Measurements from ENCODE around the gene GNB4. TPM values are rescaled to one million over a fixed set of nuclear protein-coding genes. Genes with fewer than 3 reads are reported as not detected.

GNB4 gene
- total and polyA plus RNA-seq, 8 donors = 0.97 to 14.3 (median 1.6) TPM

DNA sequence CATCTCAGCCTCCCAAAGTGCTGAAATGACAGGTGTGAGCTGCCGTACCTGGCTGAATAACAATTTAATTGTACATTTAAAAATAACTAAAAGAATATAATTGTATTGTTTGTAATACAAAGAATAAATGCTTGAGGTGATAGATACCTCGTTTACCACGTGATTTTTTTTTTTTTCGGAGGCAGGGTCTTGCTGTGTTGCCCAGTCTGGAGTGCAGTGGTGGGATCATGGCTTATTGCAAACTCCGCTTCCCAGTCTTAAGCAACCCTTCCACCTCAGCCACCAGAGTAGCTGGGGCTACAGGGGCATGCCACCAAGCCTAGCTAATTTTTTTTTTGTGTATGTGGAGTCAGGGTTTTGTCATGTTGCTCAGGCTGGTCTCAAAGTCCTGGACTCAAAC, 87.9 kb downstream of the GNB4 start:
- DNase-seq (no peak), ATAC-seq (no peak), FAIRE-seq (no peak)
- TF ChIP-seq, protein P1, sequence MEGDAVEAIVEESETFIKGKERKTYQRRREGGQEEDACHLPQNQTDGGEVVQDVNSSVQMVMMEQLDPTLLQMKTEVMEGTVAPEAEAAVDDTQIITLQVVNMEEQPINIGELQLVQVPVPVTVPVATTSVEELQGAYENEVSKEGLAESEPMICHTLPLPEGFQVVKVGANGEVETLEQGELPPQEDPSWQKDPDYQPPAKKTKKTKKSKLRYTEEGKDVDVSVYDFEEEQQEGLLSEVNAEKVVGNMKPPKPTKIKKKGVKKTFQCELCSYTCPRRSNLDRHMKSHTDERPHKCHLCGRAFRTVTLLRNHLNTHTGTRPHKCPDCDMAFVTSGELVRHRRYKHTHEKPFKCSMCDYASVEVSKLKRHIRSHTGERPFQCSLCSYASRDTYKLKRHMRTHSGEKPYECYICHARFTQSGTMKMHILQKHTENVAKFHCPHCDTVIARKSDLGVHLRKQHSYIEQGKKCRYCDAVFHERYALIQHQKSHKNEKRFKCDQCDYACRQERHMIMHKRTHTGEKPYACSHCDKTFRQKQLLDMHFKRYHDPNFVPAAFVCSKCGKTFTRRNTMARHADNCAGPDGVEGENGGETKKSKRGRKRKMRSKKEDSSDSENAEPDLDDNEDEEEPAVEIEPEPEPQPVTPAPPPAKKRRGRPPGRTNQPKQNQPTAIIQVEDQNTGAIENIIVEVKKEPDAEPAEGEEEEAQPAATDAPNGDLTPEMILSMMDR (IDR thresholded peaks at IDR 0.05) = no peak
- Histone ChIP-seq H3K9me3 (no peaks in the 10 kb centered on the region), H3K36me3 (peaks cover 0 to 69% (median 13%) of the 10 kb centered on the region in 3 donors), H3K27me3 (no peaks in the 10 kb centered on the region), H3K27ac (no peak overlapping the region), H3K4me1 (no peaks in the 10 kb centered on the region), H3K4me3 (no peak overlapping the region)
- intact Hi-C loops (cut with DNase I) = no loop called here
- WGBS, 2 donors = 92 to 94% methylated on average over 5 of the region's 5 CpGs

DNA sequence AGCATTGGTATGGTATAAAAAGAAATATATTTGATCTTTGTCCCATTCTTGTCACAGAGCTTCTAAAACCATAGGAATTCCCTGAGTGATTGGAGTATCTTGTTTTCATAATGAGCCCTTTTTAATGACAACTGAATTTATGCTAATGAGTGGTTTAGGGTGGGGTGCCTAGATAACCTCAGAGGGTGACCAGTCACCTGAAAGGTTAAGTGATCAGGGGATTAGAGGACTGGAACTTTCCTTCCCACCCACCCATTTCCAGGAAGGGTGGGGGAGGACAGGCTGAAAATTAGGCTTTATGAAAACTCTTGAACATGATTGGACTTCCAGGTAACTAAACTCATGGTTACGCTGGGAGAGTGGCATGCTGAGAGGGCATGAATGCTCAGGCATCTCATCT, 95.3 kb downstream of the GNB4 start:
- H3K27me3 ChIP-seq = no peaks in the 10 kb centered on the region
- no peak overlapping the region for H3K4me3 ChIP-seq
- no peak overlapping the region for H3K27ac ChIP-seq
- 94 to 96% methylated on average over 1 of the region's 1 CpG for WGBS, 2 donors
- no peak for DNase-seq
- no peak for ATAC-seq
- no peak for FAIRE-seq
- no peaks in the 10 kb centered on the region for H3K9me3 ChIP-seq
- TF ChIP-seq, protein P1 (IDR thresholded peaks at IDR 0.05) = no peak
- intact Hi-C loops (cut with DNase I) = no loop called here
- no peaks in the 10 kb centered on the region for H3K4me1 ChIP-seq
- H3K36me3 ChIP-seq = peaks cover 0 to 69% (median 11%) of the 10 kb centered on the region in 3 donors

DNA sequence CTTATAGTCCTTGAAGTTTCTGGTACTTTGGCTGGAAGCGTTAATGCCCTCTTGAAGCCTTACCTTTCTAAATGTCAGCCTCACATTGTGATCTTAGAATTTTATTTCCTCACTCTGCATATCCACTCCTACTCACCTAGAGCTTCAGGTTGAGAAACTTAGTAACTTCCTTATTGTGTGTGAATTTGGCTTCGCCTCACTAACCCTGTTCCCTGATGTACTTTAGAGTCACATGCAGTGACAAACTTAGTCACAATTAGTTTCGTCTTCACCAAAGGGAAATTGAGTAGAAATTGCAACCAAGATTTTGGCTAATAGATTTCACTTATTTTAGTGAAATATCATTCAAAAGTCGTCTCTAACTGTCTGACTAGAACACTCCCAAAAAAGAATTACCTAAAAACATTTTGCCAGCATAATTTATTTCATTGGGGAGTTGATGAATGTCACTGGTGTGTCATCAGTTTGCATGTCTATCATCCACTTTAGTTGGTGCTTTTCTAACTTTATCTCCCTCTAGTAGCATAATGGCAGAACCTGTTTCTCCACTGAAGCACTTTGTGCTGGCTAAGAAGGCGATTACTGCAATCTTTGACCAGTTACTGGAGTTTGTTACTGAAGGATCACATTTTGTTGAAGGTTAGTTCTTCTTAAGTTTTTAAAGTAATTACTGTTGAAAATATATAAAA, 102.8 kb downstream of the GNB4 start:
- H3K27ac ChIP-seq = peak overlapping the region; percentile 74 to 85 (median 78)
- no peaks in the 10 kb centered on the region for H3K9me3 ChIP-seq
- peaks cover 0 to 10% (median 6%) of the 10 kb centered on the region in 3 donors for H3K4me1 ChIP-seq
- ATAC-seq (peak in 3 of 4 donors; percentile 16 to 41 (median 34)), DNase-seq (no peak), FAIRE-seq (no peak)
- intact Hi-C loops (cut with DNase I) = no loop called here
- H3K4me3 ChIP-seq = peak overlapping the region; percentile 72 to 77 (median 75)
- no peaks in the 10 kb centered on the region for H3K27me3 ChIP-seq
- peaks cover 0 to 13% (median 0%) of the 10 kb centered on the region in 3 donors for H3K36me3 ChIP-seq
- TF ChIP-seq, protein P1 (IDR thresholded peaks at IDR 0.05) = no peak
- 9 to 13% methylated on average over 5 of the region's 5 CpGs for WGBS, 2 donors

DNA sequence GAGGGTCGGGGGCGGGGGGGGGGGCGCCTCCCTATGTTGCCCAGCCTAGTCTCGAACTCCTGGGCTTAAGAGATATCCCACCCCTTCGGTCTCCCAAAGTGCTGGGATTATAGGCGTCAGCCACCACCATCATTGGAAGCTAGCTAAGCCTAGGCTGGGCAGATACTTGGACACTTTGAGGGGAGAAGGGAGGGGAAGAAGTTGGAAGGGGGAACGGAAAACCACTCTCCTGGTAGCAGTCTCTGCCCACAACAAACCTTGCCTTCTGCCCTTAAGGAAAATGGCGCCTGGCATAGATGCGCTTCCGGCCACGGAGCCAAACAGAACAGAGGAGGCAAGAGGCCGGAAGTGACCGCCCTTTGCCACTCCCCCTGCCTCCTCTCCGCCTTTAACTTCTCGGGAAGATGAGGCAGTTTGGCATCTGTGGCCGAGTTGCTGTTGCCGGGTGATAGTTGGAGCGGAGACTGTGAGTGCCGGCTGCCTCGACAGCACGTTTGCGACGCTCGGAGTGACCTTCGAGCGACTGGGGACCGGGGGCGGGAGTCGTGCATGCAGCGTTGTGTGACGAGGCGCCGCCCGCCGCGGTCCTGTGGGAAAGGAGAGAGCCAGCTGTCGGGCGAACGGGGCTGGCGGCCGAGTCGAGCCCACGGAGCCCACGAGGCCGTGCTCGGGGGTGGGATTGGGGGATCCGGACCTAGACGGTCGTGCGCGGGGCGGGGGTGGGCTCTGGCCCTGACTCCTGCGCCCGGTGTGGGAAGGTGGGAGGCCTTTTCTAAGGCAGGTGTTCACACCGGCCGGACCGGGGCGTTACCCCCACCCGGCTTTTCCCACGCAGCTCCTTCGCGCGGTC, 103.7 kb downstream of the GNB4 start, which contains the start of gene MFN1:
Gene MFN1 (plus strand): TSS at position 365 of the 850 bp plus-strand sequence. CDS start 1,143 bp downstream, outside the sequence.
- Histone ChIP-seq H3K4me1 (peaks cover 0 to 10% (median 6%) of the 10 kb centered on the region in 3 donors), H3K4me3 (peak within 1 kb of the TSS; percentile 72 to 77 (median 75)), H3K27me3 (no peaks in the 10 kb centered on the region), H3K27ac (peak within 1 kb of the TSS; percentile 74 to 85 (median 78)), H3K36me3 (peaks cover 0 to 9% (median 0%) of the 10 kb centered on the region in 3 donors), H3K9me3 (no peaks in the 10 kb centered on the region)
- ATAC-seq = peak; percentile 98 to 100 (median 98)
- FAIRE-seq = peak; percentile 86
- intact Hi-C loops (cut with DNase I) = no loop called here
- WGBS, 2 donors = 0 to 1% methylated on average over 57 to 63 of the region's 63 CpGs
- TF ChIP-seq, protein P1 (IDR thresholded peaks at IDR 0.05) = no peak
- peak; percentile 87 to 95 (median 94) for DNase-seq

Other genes starting within 250 kb of the GNB4 start
- 1 to 10 TPM; 1.4 to 3.2 (median 3.0) TPM for gene KCNMB3, start 200.4 kb downstream of the GNB4 start, total RNA-seq
- 1 to 10 TPM; 4.3 to 7.8 TPM for gene KCNMB3, start 200.4 kb downstream of the GNB4 start, polyA plus RNA-seq
- gene ZNF639, start 128.4 kb downstream of the GNB4 start, total RNA-seq = 10 to 100 TPM in 5 of 6 donors, 1 to 10 TPM in 1; 9.9 to 18.2 (median 13.2) TPM
- gene ZNF639, start 128.4 kb downstream of the GNB4 start, polyA plus RNA-seq = 10 to 100 TPM in 1 of 2 donors, 1 to 10 TPM in 1; 7.4 to 15.3 TPM
- 10 to 100 TPM; 29.5 to 44.4 (median 35.2) TPM for gene MFN1, start 103.8 kb downstream of the GNB4 start, total RNA-seq
- 10 to 100 TPM; 12.6 to 24.5 TPM for gene MFN1, start 103.8 kb downstream of the GNB4 start, polyA plus RNA-seq
- gene ACTL6A, start 111.5 kb upstream of the GNB4 start, total RNA-seq = 10 to 100 TPM; 11.2 to 21.4 (median 16.3) TPM
- 10 to 100 TPM; 37.9 to 38.1 TPM for gene ACTL6A, start 111.5 kb upstream of the GNB4 start, polyA plus RNA-seq
- gene MRPL47, start 153.2 kb upstream of the GNB4 start, total RNA-seq = 10 to 100 TPM in 3 of 6 donors, 1 to 10 TPM in 3; 5.0 to 13.2 (median 8.9) TPM
- 10 to 100 TPM; 20.1 to 21.1 TPM for gene MRPL47, start 153.2 kb upstream of the GNB4 start, polyA plus RNA-seq
- 10 to 100 TPM; 30.6 to 48.6 (median 43.2) TPM for gene NDUFB5, start 153.3 kb upstream of the GNB4 start, total RNA-seq
- gene NDUFB5, start 153.3 kb upstream of the GNB4 start, polyA plus RNA-seq = 10 to 100 TPM; 43.7 to 52.0 TPM
- 1 to 10 TPM; 4.5 to 6.1 (median 5.1) TPM for gene USP13, start 201.6 kb upstream of the GNB4 start, total RNA-seq
- 1 to 10 TPM; 1.1 to 2.3 TPM for gene USP13, start 201.6 kb upstream of the GNB4 start, polyA plus RNA-seq